H1 (cell line): ENCODE results near the gene DLX2.

Experiments used
- ATF2 ChIP-seq: IDR thresholded peaks from 2 replicates; pipeline ENCODE4 v1.6.1; 2012; ENCODE audit warnings: low read length, inconsistent platforms
- EGR1 ChIP-seq: IDR thresholded peaks from 2 replicates; pipeline ENCODE4 v1.6.1; 2011; ENCODE audit warnings: low read depth, low read length, borderline replicate concordance
- EZH2 ChIP-seq: fragments of 200-600 bp; sonication (generic); IDR thresholded peaks from 2 replicates; pipeline ENCODE4 v1.7.1; 2012; ENCODE audit warnings: low read depth, mild to moderate bottlenecking, moderate library complexity, low read length, inconsistent platforms; ENCODE audit not compliant: severe bottlenecking
- MAFK ChIP-seq: IDR thresholded peaks from 2 replicates; pipeline ENCODE4 v1.6.1; 2012; ENCODE audit warnings: low read depth, mild to moderate bottlenecking, improper control_type of control experiment, low read length

GRCh38 chr2:172098650-172099471 lies 3.8 kb downstream of the DLX2 start:
- TF ChIP-seq ATF2 (no peak), MAFK (no peak), EGR1 (peak; percentile 88), EZH2 (peak; percentile 88)
